GM18867 (cell line): ENCODE results near the gene ZBTB47.

Experiments used
- ATAC-seq: cut with Tn5 transposase; IDR thresholded peaks from one replicate; pipeline ENCODE4 v1.9.1; 2021; ENCODE audit warnings: mild to moderate bottlenecking, moderate library complexity; ENCODE audit not compliant: unreplicated experiment

The ZBTB47 gene

GRCh38 chr3:42698216-42698910 is 44.9 kb downstream of the ZBTB47 start:
- ATAC-seq = no peak

GRCh38 chr3:42698911-42699230 is 45.4 kb downstream of the ZBTB47 start:
- no peak for ATAC-seq

GRCh38 chr3:42699511-42699971 is 46.0 kb downstream of the ZBTB47 start:
- ATAC-seq = no peak

- ATAC-seq = no peak
Measured at GRCh38 chr3:42700366-42701288, 47.1 kb downstream of the ZBTB47 start.

GRCh38 chr3:42701371-42702065 is 48.0 kb downstream of the ZBTB47 start:
- ATAC-seq = no peak

- no peak for ATAC-seq
Measured at GRCh38 chr3:42702066-42702951, 48.8 kb downstream of the ZBTB47 start, which contains the start of gene HHATL. Gene HHATL (minus strand): TSS chr3:42702798. CDS start chr3:42700826, 1,972 bp downstream.

GRCh38 chr3:42702982-42703694 is 49.6 kb downstream of the ZBTB47 start:
- no peak for ATAC-seq

GRCh38 chr3:42703695-42704025 is 50.2 kb downstream of the ZBTB47 start:
- no peak for ATAC-seq

GRCh38 chr3:42704136-42704841 is 50.8 kb downstream of the ZBTB47 start:
- no peak for ATAC-seq

- ATAC-seq = no peak
Measured at GRCh38 chr3:42705058-42705767, 51.7 kb downstream of the ZBTB47 start.

GRCh38 chr3:42705962-42706585 is 52.6 kb downstream of the ZBTB47 start:
- no peak for ATAC-seq

- no peak for ATAC-seq
Measured at GRCh38 chr3:42706721-42707619, 53.5 kb downstream of the ZBTB47 start.

- no peak for ATAC-seq
Measured at GRCh38 chr3:42707620-42708355, 54.3 kb downstream of the ZBTB47 start.

- no peak for ATAC-seq
Measured at GRCh38 chr3:42708611-42709151, 55.2 kb downstream of the ZBTB47 start.

- no peak for ATAC-seq
Measured at GRCh38 chr3:42709621-42710020, 56.1 kb downstream of the ZBTB47 start.

- ATAC-seq = no peak
Measured at GRCh38 chr3:42710323-42711021, 57.0 kb downstream of the ZBTB47 start.
